ENCODE measurements around the gene HTR6. TPM values are rescaled to one million over a fixed set of nuclear protein-coding genes. Genes with fewer than 3 reads are reported as not detected.

The HTR6 gene
- total and polyA plus RNA-seq, 2 experiments from 2014 or later: not detected

- Histone ChIP-seq H3K27ac (no peak overlapping the region), H3K9ac (no peak overlapping the region; the same call in 1 of the 2 replicates)
These were observed 9.6 kb upstream of the HTR6 start for GRCh38 chr1:19654886-19655717.

GRCh38 chr1:19655718-19656080, 9.0 kb upstream of the HTR6 start:
- no peak overlapping the region for H3K4me2 ChIP-seq (ENCODE audit: unreplicated experiment)
- no peak for DNase-seq
- H3K79me2 ChIP-seq (ENCODE audit: insufficient read depth): peaks cover 70% of the 10 kb centered on the region
- H3K4me1 ChIP-seq (ENCODE audit: insufficient read depth): peaks cover 39% of the 10 kb centered on the region
- no peaks in the 10 kb centered on the region for H3K27me3 ChIP-seq (replicated peaks; ENCODE audit: insufficient read depth)
- 85 to 86% methylated on average over 8 of the region's 8 CpGs for WGBS, 2 experiments (ENCODE audit: low coverage in 1 of 2, low lambda C conversion rate in 2 of 2, missing lambda C conversion rate in 2 of 2)
- H3K9ac ChIP-seq: no peak overlapping the region
- peaks cover 25% of the 10 kb centered on the region for H3F3A ChIP-seq (ENCODE audit: insufficient read depth)
- in situ Hi-C loops (cut with MboI): no loop called here
- no peak overlapping the region for H3K4me3 ChIP-seq
- H2AFZ ChIP-seq: no peak overlapping the region
- H3K27ac ChIP-seq: no peak overlapping the region
- H4K20me1 ChIP-seq (ENCODE audit: insufficient read depth): no peaks in the 10 kb centered on the region
- TF ChIP-seq EZH2phosphoT487 (IDR thresholded peaks at IDR 0.05; ENCODE audit: insufficient read depth, low read depth) (no peak), EZH2 (IDR thresholded peaks at IDR 0.05; ENCODE audit: insufficient read depth, poor library complexity, severe bottlenecking) (no peak)
- H3K9me2 ChIP-seq (ENCODE audit: insufficient read depth): no peaks in the 10 kb centered on the region
- H3K36me3 ChIP-seq (ENCODE audit: low read depth): peaks cover 8% of the 10 kb centered on the region; the same call in 1 of the 2 replicates
- H3K9me3 ChIP-seq (ENCODE audit: low read depth): no peaks in the 10 kb centered on the region

More at GRCh38 chr1:19654886-19655717, 9.6 kb upstream of the HTR6 start:
- Histone ChIP-seq H3K27me3 (replicated peaks; ENCODE audit: insufficient read depth) (no peaks in the 10 kb centered on the region), H3K4me2 (ENCODE audit: unreplicated experiment) (no peak overlapping the region), H4K20me1 (ENCODE audit: insufficient read depth) (no peaks in the 10 kb centered on the region), H3K9me2 (ENCODE audit: insufficient read depth) (no peaks in the 10 kb centered on the region), H3K79me2 (ENCODE audit: insufficient read depth) (peaks cover 76% of the 10 kb centered on the region), H2AFZ (no peak overlapping the region), H3F3A (ENCODE audit: insufficient read depth) (peaks cover 24% of the 10 kb centered on the region), H3K4me3 (no peak overlapping the region), H3K36me3 (ENCODE audit: low read depth) (peaks cover 8% of the 10 kb centered on the region; the same call in 1 of the 2 replicates), H3K9me3 (ENCODE audit: low read depth) (no peaks in the 10 kb centered on the region), H3K4me1 (ENCODE audit: insufficient read depth) (peaks cover 45% of the 10 kb centered on the region)
- in situ Hi-C loops (cut with MboI): no loop called here
- DNase-seq: no peak
- TF ChIP-seq EZH2phosphoT487 (IDR thresholded peaks at IDR 0.05; ENCODE audit: insufficient read depth, low read depth) (no peak), EZH2 (IDR thresholded peaks at IDR 0.05; ENCODE audit: insufficient read depth, poor library complexity, severe bottlenecking) (no peak)
- WGBS, 2 experiments (ENCODE audit: low coverage in 1 of 2, low lambda C conversion rate in 2 of 2, missing lambda C conversion rate in 2 of 2): 58 to 61% methylated on average over 12 to 14 of the region's 15 CpGs

- H4K20me1 ChIP-seq (ENCODE audit: insufficient read depth): no peaks in the 10 kb centered on the region
- peaks cover 8% of the 10 kb centered on the region; the same call in 1 of the 2 replicates for H3K36me3 ChIP-seq (ENCODE audit: low read depth)
- no peak overlapping the region for H3K4me3 ChIP-seq
- 96 to 97% methylated on average over 8 to 9 of the region's 9 CpGs for WGBS, 2 experiments (ENCODE audit: low coverage in 1 of 2, low lambda C conversion rate in 2 of 2, missing lambda C conversion rate in 2 of 2)
- H3K9me2 ChIP-seq (ENCODE audit: insufficient read depth): no peaks in the 10 kb centered on the region
- H3K4me1 ChIP-seq (ENCODE audit: insufficient read depth): peaks cover 33% of the 10 kb centered on the region
- no peak for DNase-seq
- TF ChIP-seq EZH2phosphoT487 (IDR thresholded peaks at IDR 0.05; ENCODE audit: insufficient read depth, low read depth) (no peak), EZH2 (IDR thresholded peaks at IDR 0.05; ENCODE audit: insufficient read depth, poor library complexity, severe bottlenecking) (no peak)
- no peak overlapping the region for H3K9ac ChIP-seq
- no peaks in the 10 kb centered on the region for H3K9me3 ChIP-seq (ENCODE audit: low read depth)
- peaks cover 25% of the 10 kb centered on the region for H3F3A ChIP-seq (ENCODE audit: insufficient read depth)
- in situ Hi-C loops (cut with MboI): no loop called here
- no peak overlapping the region for H3K27ac ChIP-seq
- H3K79me2 ChIP-seq (ENCODE audit: insufficient read depth): peaks cover 65% of the 10 kb centered on the region
- no peaks in the 10 kb centered on the region for H3K27me3 ChIP-seq (replicated peaks; ENCODE audit: insufficient read depth)
- no peak overlapping the region for H3K4me2 ChIP-seq (ENCODE audit: unreplicated experiment)
- H2AFZ ChIP-seq: no peak overlapping the region
These were observed 8.4 kb upstream of the HTR6 start for GRCh38 chr1:19656134-19656779.

GRCh38 chr1:19656780-19657466, 7.8 kb upstream of the HTR6 start:
- Histone ChIP-seq H3K4me3 (no peak overlapping the region), H3F3A (ENCODE audit: insufficient read depth) (peaks cover 24% of the 10 kb centered on the region), H3K9me3 (ENCODE audit: low read depth) (no peaks in the 10 kb centered on the region), H3K27me3 (replicated peaks; ENCODE audit: insufficient read depth) (no peaks in the 10 kb centered on the region), H3K36me3 (ENCODE audit: low read depth) (peaks cover 8% of the 10 kb centered on the region; the same call in 1 of the 2 replicates), H3K79me2 (ENCODE audit: insufficient read depth) (peaks cover 58% of the 10 kb centered on the region), H3K9me2 (ENCODE audit: insufficient read depth) (no peaks in the 10 kb centered on the region), H3K9ac (no peak overlapping the region), H3K27ac (no peak overlapping the region), H3K4me1 (ENCODE audit: insufficient read depth) (peaks cover 26% of the 10 kb centered on the region), H2AFZ (no peak overlapping the region), H4K20me1 (ENCODE audit: insufficient read depth) (no peaks in the 10 kb centered on the region), H3K4me2 (ENCODE audit: unreplicated experiment) (no peak overlapping the region)
- TF ChIP-seq EZH2phosphoT487 (IDR thresholded peaks at IDR 0.05; ENCODE audit: insufficient read depth, low read depth) (no peak), EZH2 (IDR thresholded peaks at IDR 0.05; ENCODE audit: insufficient read depth, poor library complexity, severe bottlenecking) (no peak)
- in situ Hi-C loops (cut with MboI): no loop called here
- peak; percentile 14 for DNase-seq
- WGBS, 2 experiments (ENCODE audit: low coverage in 1 of 2, low lambda C conversion rate in 2 of 2, missing lambda C conversion rate in 2 of 2): 58 to 60% methylated on average over 10 to 15 of the region's 15 CpGs
